NCI-H446 treated with DMSO at 0.1 percent for 48 hours (cell line): ENCODE results near the gene FMNL2.

Source experiments
- DNase-seq: peaks from one replicate; lab custom pipeline; 2025; lab: John Stamatoyannopoulos, UW

FMNL2 gene

DNA sequence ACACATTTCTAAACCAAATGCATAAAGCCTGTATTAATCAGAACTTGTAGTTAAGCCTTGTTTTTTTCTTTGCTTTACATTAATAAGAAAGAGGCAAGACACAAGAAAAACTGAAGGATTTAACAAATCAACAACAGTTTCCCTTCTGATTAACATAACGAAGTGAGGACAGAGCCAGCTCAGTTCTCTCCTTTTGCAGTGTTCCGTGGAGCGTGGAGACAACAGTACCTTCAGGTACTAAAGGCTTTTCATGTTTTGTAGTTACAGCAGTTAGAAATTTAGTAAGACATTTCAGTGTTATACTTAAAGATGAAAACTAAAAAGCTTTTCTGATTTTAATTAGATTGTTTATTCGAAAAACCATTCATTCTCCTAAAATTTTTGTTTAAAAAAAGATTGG, 115.2 kb downstream of the FMNL2 start:
- DNase-seq: no peak

DNA sequence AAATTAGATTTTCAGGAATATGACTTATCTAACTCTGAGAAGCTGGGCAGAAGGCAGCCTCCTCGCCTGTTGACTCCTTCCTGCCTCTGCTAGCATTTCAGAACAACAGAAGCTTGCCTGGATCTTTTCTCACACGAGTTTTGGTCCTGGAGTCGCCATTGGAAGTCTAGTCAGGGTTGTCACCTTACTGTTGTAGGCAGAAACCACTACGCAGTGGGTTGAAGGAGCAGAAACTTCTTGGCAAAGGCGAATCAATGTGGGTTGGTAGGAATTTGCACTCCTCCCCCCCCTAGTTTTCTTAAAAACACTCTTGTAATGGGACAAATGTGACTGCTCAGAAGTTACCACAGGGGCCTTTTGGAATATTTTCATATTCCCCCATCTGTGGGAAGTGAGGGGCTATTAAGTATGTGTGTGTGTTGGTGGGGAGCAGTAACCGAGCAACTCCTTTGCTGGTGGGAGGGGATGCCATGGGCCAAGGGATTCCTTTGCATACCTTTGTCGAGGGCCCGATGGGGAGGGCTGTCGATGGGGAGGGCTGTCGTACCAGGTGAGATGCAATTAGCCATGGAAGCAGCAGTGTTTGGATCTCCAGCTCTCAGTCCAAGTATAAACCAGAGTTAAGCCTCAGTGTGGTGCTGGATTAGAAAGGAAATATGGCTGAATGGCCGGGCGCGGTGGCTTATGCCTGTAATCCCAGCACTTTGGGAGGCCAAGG, 117.4 kb downstream of the FMNL2 start:
- no peak for DNase-seq

DNA sequence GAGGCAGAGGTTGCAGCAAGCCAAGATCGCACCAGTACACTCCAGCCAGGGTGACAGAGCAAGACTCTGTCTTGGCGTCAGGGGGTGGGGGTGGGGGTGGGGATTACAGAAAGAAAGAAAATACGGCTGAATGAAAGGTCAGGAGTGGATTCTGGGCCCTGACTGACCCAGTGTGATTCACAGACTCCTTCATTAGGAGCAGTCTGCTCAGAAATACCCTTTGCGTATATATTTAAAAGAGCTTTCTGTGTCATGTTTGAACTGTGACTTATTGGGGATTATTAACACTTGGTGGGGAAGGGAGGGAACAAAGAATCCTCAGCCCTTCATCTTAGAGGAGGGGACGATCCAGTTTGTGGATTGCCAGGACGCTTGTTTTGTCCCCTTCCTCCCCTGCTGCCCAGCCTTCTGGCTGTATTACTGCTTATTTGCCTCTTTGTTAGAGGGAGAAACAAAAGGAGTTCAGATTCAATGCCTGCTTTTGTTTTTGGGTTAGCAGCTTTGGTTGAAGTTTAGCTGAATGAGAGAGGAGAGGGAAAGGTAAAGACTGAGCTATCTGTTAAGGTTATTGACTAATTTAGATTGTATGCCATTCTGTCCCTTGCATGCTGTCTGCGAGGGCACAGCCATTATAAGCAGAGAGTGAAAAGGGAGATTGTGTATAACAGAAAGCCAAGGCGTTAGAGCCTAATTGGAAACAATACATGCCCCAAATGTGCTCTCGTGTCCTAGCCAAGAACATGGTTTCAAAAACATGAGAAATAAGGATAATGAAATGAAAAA, 118.3 kb downstream of the FMNL2 start:
- DNase-seq: no peak

DNA sequence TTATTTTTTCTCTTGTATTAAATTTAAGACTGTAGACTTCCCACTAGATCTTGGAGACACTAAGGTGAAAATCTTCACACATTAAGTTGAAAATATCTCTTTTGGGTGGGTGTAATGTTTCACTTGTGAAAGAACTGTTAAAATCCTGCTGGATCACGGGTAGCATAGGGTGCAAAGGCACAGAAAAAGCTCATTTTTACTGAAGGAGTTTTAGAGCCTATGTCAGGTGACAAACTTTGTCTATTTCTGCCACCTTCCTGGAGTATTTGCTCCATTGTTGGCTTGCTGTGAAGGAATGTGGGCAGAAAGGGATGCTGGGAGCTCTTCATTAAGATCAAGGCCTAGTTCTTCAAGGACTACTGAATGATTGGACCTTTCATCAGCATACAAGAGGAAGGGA, 119.4 kb downstream of the FMNL2 start:
- no peak for DNase-seq

DNA sequence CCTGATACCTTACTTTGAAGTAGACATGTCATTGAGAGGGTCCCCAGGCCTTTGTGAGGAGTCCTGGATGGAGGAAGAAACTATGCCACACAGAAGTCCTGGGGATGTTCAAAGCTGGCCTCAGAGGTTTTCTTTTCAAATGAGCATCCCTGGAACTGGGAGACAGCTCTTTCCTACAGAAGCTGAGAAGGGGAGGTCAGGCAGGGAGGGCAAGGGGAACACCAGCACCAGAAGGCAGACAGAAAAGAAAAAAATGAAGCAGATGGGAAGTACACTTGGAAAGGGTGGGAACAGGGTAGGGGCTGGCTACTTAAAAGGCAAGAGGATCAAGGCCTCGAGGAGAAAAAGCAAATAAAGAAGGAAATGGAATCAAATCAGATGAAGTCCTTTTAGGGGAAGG, 120.0 kb downstream of the FMNL2 start:
- no peak for DNase-seq

DNA sequence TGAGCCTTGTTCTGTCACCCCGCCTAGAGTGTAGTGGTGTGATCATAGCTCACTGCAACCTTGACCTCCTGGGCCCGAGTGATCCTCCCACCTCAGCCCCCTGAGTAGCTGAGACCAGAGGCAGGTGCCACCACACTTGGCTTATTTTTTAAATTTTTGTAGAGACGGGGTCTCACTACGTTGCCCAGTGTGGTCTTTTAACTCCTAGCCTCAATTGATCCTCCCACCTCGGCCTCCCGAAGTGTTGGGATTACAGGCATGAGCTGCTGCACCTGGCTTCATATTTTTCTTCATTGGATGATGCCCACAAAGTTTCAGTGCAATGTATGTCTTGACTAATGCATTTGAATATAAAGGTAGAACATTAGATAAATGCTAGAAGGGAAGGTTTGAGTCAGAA, 120.8 kb downstream of the FMNL2 start:
- DNase-seq: no peak

DNA sequence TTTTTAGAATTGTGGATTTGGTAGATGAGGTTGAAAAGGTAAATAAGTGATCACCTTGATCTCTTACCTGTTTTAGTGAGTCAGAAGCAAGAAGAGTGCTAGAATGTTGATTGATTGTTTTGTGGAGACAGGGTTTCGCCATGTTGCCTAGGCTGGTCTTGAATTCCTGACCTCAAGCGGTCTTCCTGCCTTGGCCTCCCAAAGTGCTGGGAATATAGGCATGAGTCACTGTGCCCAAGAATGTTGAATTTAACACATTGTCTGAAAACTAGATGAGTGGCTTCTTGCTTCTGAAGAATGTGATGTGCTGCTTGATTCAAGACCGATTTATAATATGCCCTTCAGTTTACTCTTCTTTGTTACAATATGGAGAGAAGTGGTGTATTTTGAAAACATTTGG, 121.3 kb downstream of the FMNL2 start:
- no peak for DNase-seq

DNA sequence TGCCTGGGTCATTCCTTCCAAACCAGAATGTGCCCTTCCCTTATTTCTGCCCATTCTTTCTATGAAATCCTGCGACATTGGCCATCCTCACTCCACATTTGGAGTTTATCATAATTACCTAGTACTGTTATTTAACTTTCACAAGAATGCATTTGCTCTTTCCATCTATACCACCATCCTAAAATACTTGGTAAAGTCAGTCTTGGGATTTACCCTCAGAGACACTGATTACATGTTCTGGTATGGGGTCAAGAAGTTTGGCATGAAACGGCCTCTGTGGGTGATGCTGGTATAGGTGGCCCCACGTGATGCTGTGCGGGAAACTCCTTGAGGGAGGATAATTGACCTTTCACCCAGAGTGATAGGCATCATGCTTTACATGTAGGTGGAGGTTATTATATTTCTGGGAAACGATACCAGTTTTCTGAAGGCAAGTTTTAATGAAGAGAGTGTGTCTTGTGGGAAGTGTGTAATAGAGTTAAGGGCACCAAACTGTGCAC, 123.5 kb downstream of the FMNL2 start:
- no peak for DNase-seq

DNA sequence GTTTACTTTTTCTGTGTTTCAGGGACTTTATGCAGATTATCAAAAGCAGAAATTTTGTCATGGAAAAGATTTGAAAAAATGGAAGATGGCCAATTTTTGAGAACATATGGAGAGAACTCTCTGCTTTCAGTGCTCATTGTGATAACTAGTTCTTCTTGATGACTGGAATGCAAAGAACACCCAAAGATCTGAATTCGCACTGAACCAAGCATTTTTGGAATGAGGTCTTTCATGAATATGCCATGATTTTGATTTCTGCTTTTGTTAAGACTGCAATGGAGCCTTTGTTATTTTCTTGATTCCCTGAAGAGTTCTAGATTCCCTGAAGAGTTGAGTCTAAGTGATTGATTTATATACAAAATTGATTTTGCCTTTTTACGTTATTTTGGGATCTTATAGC, 124.1 kb downstream of the FMNL2 start:
- DNase-seq: no peak

DNA sequence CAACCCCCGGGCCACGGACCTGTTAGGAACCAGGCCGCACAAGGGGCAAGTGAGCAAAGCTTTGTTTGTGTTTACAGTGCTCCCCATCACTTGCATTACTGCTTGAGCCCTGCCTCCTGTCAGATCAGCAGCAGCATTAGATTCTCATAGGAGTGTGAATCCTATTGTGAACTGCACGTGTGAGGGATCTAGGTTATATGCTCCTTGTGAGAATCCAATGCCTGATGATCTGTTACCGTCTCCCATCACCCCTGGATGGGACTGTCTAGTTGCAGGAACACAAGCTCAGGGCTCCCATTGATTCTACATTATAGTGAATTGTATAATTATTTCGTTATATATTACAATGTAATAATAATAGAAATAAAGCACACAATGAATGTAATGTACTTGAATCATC, 125.6 kb downstream of the FMNL2 start:
- no peak for DNase-seq

DNA sequence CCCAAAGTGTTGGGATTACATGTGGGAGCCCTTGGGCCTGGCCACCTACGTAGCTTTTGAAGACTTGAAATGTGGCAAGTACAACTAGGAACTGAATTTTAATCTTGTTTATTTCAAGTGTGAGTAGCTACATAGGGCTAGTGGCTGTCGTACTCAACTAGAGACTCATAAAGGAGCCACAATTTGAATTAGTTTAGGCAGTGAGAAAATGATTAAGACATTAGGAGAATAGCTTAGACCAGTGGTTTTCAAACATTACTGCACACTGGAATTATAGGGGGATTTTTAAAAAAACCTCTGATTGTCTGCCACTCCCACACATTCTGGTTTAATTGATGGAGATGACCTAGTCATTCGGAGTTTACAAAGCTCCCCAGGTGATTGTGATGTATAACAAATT, 127.1 kb downstream of the FMNL2 start:
- DNase-seq: no peak

DNA sequence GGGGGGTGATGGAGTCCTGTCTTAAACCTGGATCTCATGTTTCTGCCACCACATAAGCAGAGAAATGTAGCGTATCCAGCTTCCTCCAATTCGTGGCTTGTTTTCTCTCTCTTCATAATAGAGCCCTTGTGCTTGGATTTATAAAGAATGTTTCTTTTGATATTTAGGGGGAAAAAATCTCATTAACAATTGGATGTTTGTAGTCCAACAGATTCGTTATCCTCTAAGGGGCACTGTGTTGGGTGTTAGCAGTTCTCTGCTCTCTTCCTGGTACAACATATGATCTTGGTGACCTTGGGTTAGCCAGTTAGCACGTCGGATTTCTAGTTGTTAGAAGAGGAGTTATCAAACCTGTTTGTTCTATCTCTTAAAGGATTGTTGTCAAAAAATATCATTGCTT, 127.8 kb downstream of the FMNL2 start:
- DNase-seq: no peak

DNA sequence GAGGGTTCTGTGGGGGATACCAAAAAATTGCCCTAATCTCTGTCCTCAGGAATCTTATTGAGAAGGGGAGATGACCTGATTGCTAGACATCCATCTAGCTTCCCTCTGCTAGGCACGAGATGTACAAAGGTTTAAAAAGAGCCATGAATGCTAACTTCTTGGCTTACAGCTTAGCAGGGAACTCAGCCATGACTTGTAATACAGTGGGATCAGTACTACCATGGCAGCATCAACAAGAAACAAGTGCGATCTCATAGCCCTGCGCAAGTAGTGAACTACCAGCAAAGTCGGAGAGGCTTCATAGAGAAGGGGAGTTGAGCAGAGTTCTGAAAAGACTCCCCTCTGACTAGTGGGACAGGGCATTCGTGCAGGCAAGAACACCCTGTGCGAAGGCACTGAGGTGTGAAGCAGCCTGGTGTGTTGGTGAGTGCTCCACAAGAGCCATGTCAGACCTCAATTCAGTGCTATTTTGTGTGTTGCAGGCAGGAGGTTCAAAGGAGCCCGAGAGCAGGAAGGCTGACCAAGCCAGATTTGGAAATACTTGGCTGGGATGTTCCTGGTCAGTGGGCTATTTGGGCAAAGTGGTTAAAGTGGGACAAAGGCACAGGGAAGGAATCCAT, 130.0 kb downstream of the FMNL2 start:
- peak; percentile 56 for DNase-seq

DNA sequence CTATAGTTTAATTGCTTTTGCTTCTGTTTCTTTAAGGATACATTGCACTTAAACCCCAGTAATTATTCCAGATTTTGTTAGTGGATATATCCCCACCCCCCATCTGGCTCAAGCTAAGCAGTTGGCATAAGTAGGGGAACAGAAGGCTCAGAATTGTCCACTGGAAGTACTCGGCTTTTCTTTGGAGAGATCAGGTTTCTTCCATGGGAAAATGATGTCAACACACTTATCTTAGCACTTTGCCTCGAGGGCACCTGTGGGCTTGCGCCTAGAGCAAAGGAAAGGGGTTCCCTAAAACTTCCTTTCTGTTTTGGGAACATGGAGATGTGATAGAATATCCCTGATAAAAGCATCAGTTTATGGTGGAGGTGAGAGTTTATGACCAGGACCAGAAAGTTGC, 130.6 kb downstream of the FMNL2 start:
- peak; percentile 87 for DNase-seq

DNA sequence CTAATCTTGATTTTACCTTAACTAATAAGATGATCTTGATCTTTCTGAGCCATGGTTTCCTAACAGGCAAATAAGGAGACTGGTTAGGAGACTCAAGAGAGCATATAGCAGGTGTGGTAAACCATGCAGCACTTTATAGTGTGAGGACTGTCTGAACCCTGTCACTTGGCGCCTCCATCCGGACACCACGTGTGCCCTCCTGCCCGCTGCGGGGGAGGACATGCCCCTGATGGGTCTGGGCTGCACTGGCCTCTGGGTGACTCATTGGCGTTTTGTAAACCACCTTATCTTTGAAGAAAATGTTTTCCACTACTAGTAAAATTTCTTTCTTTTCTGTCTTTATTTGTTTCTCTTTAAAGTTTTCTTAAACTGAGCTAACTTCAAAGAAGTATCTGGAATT, 131.1 kb downstream of the FMNL2 start:
- DNase-seq: no peak

DNA sequence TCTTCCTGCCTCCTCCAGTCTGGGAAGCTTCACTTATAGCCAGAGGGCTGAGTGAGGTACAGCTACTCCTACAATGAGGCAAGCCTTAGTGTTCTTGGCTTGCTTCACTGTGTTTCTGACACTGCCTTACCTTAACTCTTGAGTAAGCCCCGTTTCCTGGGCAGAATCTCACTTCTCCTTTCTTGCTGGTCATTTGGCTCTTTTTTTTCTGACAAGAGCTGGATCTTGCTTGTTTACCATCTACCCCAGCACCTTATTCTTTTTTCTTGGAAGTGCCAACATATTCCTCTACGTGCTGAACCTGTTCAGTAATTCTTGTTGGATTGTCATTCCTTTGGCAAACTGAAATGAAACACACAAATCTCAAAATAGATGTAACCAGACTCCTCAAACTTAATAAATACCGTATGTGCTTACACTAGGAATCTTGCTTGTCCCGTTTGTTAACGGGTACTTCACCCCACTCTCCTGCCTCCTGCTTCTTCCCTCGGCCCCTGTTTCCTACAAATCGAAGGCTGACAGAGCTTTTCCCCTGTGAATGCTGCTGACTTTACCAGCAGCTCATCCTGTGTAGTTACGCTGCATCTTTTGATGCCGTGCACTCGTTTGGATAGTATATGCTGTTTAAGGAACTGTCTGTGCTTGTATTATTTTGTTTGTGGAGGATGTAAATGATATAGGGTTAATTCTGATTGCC, 132.2 kb downstream of the FMNL2 start:
- no peak for DNase-seq

DNA sequence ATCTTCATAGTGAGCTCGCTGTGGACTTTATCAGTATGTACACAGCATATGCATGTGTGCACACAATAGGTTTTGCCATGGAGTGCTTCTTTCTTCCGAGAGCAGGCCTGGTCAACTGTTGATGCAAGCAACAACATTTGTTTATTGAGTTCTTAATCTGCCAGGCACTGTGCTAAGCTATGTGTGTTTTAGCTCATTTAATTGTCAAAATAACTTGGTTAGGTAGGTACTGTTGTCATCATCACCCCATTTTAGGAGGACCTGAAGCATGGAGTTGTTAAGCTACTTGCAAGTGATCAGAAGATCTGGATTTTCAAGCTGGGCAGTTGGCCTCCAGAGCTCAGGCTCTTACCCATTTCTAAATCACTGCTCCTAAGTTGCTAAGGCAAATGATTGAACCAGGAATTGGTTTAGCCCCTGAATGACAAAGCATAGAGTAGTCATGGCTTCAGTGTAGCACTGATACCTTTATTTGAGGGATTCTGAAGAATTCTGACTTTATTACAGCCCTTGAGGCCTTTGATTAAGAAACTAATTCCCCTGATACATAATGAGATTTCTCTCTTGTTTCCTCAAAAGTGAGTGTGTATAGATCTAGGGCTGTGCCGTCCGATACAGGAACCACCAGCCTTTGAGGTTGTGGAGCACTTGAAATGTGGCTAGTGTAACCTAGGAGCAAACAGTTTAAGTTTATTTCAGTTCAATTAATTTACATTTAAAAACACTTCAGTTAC, 132.9 kb downstream of the FMNL2 start:
- no peak for DNase-seq

DNA sequence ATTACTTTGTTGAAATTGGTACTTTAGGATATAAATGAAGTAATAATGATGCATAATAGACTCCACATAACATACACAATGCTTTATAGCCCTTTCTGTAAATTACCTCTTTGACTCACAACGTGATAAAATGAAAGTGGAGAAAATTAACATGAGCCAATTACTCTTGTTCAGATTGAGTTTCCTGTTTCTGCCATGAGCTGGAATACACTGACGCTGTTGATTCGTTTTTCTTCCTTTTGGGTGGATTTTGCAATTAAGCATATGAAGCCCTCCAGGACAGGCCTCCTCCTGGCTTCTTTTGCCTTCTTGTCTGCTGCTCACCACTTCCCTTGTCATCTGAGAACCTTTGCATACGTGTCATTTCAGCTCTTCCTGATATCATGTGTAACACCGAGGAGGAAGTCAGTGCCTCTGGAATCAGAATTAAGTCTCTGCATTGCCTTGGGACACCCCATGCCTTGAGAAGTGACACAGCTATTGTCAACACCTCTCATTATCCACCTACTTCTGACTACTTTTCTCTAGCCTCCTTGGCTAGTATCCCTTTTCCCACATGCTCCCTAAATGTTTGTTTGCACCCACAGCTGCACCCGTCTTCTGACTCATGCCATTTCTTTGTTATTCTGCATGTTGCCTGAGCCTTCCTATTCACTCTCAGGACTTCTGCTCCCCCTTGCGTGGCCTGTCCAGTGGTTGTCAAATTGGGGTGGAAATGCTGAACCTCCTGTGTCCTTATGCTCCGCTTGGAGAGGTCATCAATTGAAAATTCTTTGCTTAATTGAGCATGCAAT, 134.1 kb downstream of the FMNL2 start:
- DNase-seq: no peak

DNA sequence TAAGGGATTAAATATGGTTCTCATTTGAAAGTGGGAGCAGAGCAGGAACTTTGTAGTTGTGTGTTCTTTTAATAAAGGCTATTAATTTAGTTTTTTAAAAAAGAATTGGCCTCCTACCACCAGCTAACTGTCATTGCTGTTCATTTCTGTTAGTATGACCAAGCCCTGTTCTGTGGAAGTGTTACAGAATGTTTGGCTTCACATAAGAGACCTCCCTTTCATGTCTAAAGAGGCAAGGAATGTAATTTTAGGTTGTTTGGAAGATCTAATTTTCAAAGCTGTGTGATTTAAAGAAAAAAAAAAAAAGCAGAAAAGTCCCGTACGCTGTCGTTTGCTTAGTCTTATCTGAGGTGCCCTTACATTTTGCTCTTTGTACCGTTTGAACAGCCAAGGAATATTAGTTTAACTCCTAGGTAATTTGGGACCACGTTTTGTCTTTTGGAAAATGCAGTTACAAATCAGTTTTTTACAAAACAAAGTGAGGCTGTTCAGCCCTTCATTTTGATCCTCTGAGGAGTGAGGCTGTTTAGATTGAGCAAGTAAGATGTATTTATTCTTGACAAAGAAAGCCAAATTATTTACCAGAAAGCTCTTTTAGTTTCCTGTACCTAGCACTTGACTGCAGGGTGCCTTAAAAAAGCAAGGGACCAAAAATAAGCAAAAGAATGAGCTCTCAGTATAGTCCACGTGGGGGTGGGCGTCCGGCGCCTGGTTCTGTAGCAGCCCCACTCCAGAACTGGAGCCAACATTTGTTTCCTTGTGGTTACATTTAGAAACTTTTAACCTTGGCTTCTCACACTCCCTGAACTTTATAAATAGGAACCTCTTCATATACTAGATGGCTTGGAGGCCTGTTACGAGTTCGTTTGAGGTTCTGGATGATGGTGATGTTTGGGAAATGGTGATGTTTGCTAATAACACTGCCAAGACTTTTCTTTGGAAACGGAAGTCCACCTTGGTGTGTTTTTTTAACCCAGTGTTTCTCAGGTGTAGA, 136.2 kb downstream of the FMNL2 start:
- no peak for DNase-seq

DNA sequence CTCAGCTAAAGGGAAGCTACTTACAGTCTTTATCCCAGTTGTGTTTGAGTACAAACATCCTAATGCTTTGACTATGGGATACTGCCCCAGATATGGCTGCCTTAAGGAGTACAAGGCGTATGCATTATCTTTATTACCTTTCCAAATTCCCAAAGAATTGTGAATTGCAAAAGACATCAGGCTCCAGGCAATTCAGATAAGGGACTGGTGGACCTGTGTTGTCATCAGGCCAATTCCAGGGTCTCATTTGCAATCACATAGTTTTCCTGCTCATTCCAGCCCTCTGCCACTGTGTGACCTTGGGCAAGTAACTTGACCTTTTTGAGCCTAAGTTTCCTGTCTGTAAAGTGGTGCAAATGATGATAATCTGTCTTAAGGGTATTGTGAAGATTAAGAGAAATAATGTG, 137.5 kb downstream of the FMNL2 start:
- DNase-seq: no peak
